A673 (cell line): ENCODE data around the gene NDUFB2. TPM values are rescaled to one million over a fixed set of nuclear protein-coding genes. Genes with fewer than 3 reads are reported as not detected.

Source experiments
- BruUV-seq: library from RNA; stranded (reverse); fragments of 400-500 nt; replicated peaks from 2 replicates; lab custom pipeline; 2021; lab: Mats Ljungman, UMichigan
- CTCF ChIA-PET: fragments of 300-600 bp; sonication (Branson Sonifier 250); formaldehyde crosslinking; loops from one replicate; lab custom pipeline; 2022; ENCODE audit warnings: antibody characterized with exemption; lab: Charles Lee
- POLR2A ChIA-PET: fragments of 300-600 bp; sonication (Branson Sonifier 250); formaldehyde crosslinking; loops from one replicate; lab custom pipeline; 2022; ENCODE audit warnings: antibody characterized with exemption; ENCODE audit not compliant: low non-redundant PET; lab: Charles Lee
- DNase-seq: peaks from one replicate; pipeline ENCODE4 v3.0.0-alpha.2; 2015; ENCODE audit warnings: low spot score
- H3K27ac ChIP-seq: fragments of 200-600 bp; sonication (generic); 2 replicates; pipeline ENCODE4 v1.5.1; 2016; ENCODE audit warnings: mixed run types, low read depth, mild to moderate bottlenecking, mixed read lengths, antibody characterized with exemption, low read length; ENCODE audit not compliant: poor library complexity, severe bottlenecking
- H3K27me3 ChIP-seq: fragments of 200-600 bp; sonication (generic); replicated peaks from 2 replicates; pipeline ENCODE4 v1.6.1; 2017; ENCODE audit warnings: mixed run types, low read depth, mild to moderate bottlenecking, mixed read lengths, antibody characterized with exemption, low read length; ENCODE audit not compliant: insufficient read depth, poor library complexity
- H3K36me3 ChIP-seq: fragments of 200-600 bp; sonication (generic); 2 replicates; pipeline ENCODE4 v1.6.1; 2016; ENCODE audit warnings: mixed run types, mild to moderate bottlenecking, mixed read lengths, antibody characterized with exemption, low read length; ENCODE audit not compliant: insufficient read depth, poor library complexity, severe bottlenecking
- H3K4me1 ChIP-seq: fragments of 200-600 bp; sonication (generic); 2 replicates; pipeline ENCODE4 v1.6.1; 2017; ENCODE audit warnings: mixed run types, mild to moderate bottlenecking, mixed read lengths, antibody characterized with exemption, low read length; ENCODE audit not compliant: insufficient read depth, poor library complexity, severe bottlenecking
- H3K4me3 ChIP-seq: fragments of 200-600 bp; sonication (generic); 2 replicates; pipeline ENCODE4 v1.5.1; 2016; ENCODE audit warnings: low read depth, mixed run types, mild to moderate bottlenecking, mixed read lengths, low read length; ENCODE audit not compliant: poor library complexity, severe bottlenecking
- H3K9me3 ChIP-seq: fragments of 200-600 bp; sonication (generic); 2 replicates; pipeline ENCODE4 v1.6.1; 2016; ENCODE audit warnings: mixed run types, low read depth, mild to moderate bottlenecking, mixed read lengths, antibody characterized with exemption, low read length; ENCODE audit not compliant: poor library complexity, severe bottlenecking
- CTCF ChIP-seq: fragments of 300-800, 200-600 bp; sonication (generic); conservative IDR thresholded peaks from 2 replicates; pipeline ENCODE4 v1.5.1; 2017; ENCODE audit warnings: low read depth, mild to moderate bottlenecking, antibody characterized with exemption, low read length, moderate library complexity, mixed read lengths
- EZH2 ChIP-seq: fragments of 200-600 bp; sonication (generic); IDR thresholded peaks from 2 replicates; pipeline ENCODE4 v1.6.1; 2017; ENCODE audit warnings: borderline replicate concordance, low read depth, mild to moderate bottlenecking, mixed read lengths, antibody characterized with exemption, low read length; ENCODE audit not compliant: poor library complexity, severe bottlenecking
- intact Hi-C: fragments of 100-400 bp; cut with micrococcal nuclease; formaldehyde crosslinking; loops from one replicate; pipeline ENCODE4 v1.10.0; 2022; ENCODE audit not compliant: unreplicated experiment
- total RNA-seq: library from RNA; stranded (reverse); gene quantifications from 2 replicates; pipeline ENCODE4 v1.2.3, GENCODE V29; 2021

The NDUFB2 gene
- total RNA-seq, 1 experiment from 2014 or later, result 192 TPM

- Histone ChIP-seq H3K27ac (no peak overlapping the region), H3K9me3 (no peaks in the 10 kb centered on the region), H3K4me1 (peaks cover 13% of the 10 kb centered on the region), H3K4me3 (no peak overlapping the region), H3K27me3 (no peaks in the 10 kb centered on the region), H3K36me3 (peaks cover 2% of the 10 kb centered on the region)
- intact Hi-C loops, result loop anchor here (10.0 kb wide), 1 partner anchor 840 kb away; no protein-coding TSS in a partner anchor
- BruUV-seq, result no TSS peak
- no peak for DNase-seq
- TF ChIP-seq EZH2 (no peak), CTCF (no peak)
- POLR2A ChIA-PET, result no interaction called here
- CTCF ChIA-PET, result no interaction called here
Measured at GRCh38 chr7:140694592-140694991, 1.9 kb upstream of the NDUFB2 start.

GRCh38 chr7:140695381-140695780, 1.1 kb upstream of the NDUFB2 start:
- intact Hi-C loops, result loop anchor here (10.0 kb wide), 1 partner anchor 839 kb away; no protein-coding TSS in a partner anchor
- Histone ChIP-seq H3K27ac (peak overlapping the region; percentile 89), H3K9me3 (no peaks in the 10 kb centered on the region), H3K36me3 (no peaks in the 10 kb centered on the region), H3K4me3 (no peak overlapping the region), H3K4me1 (peaks cover 13% of the 10 kb centered on the region), H3K27me3 (no peaks in the 10 kb centered on the region)
- TF ChIP-seq EZH2 (no peak), CTCF (no peak)
- no TSS peak for BruUV-seq
- POLR2A ChIA-PET, result no interaction called here
- DNase-seq, result no peak
- CTCF ChIA-PET, result no interaction called here

- DNase-seq, result peak; percentile 96
- Histone ChIP-seq H3K4me1 (peaks cover 13% of the 10 kb centered on the region), H3K4me3 (peak overlapping the region; percentile 81), H3K9me3 (no peaks in the 10 kb centered on the region), H3K36me3 (no peaks in the 10 kb centered on the region), H3K27me3 (no peaks in the 10 kb centered on the region), H3K27ac (peak overlapping the region; percentile 89)
- POLR2A ChIA-PET, result interaction anchor here (0.6 kb wide), 1 partner anchor 132 kb away, joined by 13 read pairs; no protein-coding TSS in a partner anchor
- TF ChIP-seq EZH2 (no peak), CTCF (no peak)
- CTCF ChIA-PET, result interaction anchor here (0.7 kb wide), 1 partner anchor 443 kb away, joined by 6 read pairs; no protein-coding TSS in a partner anchor
- BruUV-seq, result TSS peak; percentile 87
- intact Hi-C loops, result loop anchor here (10.0 kb wide), 1 partner anchor 839 kb away; no protein-coding TSS in a partner anchor
Measured at GRCh38 chr7:140696024-140696679, 356 bp upstream of the NDUFB2 start.
